ENCODE results near the gene DPF3. TPM values are rescaled to one million over a fixed set of nuclear protein-coding genes. Genes with fewer than 3 reads are reported as not detected.

DPF3 gene
- total RNA-seq, 1 donor from 2014 or later, result 0.86 TPM

DNA sequence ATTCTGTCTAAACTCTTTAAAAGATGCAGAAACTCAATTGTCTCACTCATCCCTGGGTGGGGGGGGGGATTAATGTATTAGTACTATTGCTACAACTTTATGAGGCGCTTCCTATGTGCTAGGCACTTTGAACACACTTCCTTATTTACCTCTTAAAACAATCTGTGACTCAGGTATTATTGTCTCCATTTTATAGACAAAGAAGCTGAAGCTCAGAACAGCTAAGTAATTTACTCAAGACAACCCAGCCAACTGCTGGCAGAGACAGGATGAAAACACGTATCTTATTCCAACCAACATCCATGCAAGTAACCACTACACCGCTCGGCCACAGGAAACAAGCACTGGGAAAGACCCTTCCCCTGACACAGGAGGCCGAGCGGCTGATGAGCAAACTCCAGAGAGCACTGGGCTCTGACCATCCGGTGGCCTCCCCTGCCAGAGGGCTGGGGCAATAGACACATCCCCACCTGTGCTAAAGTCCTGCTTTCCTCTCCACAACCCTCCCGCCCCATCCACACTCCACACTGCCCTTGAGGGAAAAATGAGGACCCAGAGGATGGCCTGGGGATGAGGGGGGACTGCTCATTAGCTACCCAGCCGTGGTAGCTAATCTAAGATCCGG, 244.2 kb downstream of the DPF3 start:
- DNase-seq (ENCODE audit: low read depth), result no peak
- H3K4me3 ChIP-seq (ENCODE audit: low read depth, low read length), result no peak overlapping the region
- TF ChIP-seq, protein P1, sequence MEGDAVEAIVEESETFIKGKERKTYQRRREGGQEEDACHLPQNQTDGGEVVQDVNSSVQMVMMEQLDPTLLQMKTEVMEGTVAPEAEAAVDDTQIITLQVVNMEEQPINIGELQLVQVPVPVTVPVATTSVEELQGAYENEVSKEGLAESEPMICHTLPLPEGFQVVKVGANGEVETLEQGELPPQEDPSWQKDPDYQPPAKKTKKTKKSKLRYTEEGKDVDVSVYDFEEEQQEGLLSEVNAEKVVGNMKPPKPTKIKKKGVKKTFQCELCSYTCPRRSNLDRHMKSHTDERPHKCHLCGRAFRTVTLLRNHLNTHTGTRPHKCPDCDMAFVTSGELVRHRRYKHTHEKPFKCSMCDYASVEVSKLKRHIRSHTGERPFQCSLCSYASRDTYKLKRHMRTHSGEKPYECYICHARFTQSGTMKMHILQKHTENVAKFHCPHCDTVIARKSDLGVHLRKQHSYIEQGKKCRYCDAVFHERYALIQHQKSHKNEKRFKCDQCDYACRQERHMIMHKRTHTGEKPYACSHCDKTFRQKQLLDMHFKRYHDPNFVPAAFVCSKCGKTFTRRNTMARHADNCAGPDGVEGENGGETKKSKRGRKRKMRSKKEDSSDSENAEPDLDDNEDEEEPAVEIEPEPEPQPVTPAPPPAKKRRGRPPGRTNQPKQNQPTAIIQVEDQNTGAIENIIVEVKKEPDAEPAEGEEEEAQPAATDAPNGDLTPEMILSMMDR (conservative IDR thresholded peaks at IDR 0.05; ENCODE audit: low read depth, low read length), result no peak

- no peak overlapping the region for H3K4me3 ChIP-seq (ENCODE audit: low read depth, low read length)
- DNase-seq (ENCODE audit: low read depth), result no peak
- TF ChIP-seq, protein P1 (conservative IDR thresholded peaks at IDR 0.05; ENCODE audit: low read depth, low read length), result no peak
These were observed 246.1 kb downstream of the DPF3 start for GRCh38 chr14:72647782-72648181.

- TF ChIP-seq, protein P1 (conservative IDR thresholded peaks at IDR 0.05; ENCODE audit: low read depth, low read length), result no peak
- H3K4me3 ChIP-seq (ENCODE audit: low read depth, low read length), result no peak overlapping the region
- DNase-seq (ENCODE audit: low read depth), result no peak
These were observed 246.9 kb downstream of the DPF3 start for GRCh38 chr14:72646861-72647528.

- no peak for DNase-seq (ENCODE audit: low read depth)
- H3K4me3 ChIP-seq (ENCODE audit: low read depth, low read length), result no peak overlapping the region
- TF ChIP-seq, protein P1 (conservative IDR thresholded peaks at IDR 0.05; ENCODE audit: low read depth, low read length), result no peak
These were observed 248.2 kb downstream of the DPF3 start for GRCh38 chr14:72645706-72646105.

DNA sequence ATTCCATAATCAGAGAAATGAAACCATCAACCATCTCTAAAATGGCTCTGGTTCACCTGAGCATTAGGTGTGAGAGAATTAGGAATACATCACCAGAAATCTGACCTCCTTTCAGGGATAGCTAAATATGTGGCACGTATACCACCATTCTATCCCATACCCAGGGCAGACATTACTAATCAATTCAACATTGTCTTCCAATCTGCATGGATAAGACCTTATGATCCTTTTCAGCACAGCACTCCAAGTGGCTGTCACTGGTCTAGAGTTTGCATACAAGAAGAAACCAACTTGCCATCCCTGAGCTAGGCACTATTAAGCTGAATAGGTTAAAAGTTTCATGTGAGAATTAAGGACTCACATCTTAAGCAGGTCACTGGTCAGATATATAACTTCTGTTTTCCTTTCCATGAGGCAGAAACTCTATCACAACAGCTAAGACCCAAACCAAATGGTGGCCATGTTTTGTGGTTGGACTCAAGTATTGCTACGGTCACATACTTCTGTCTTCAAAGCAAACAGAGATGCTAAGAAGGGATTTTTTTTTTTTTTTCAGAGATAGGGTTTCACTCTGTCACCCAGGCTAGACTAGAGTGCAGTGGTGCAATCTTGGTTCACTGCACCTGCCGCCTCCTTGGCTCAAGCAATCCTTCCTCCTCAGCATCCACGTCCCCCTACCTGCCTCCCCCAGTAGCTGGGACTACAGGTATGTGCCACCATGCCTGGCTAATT, 249.0 kb downstream of the DPF3 start:
- DNase-seq (ENCODE audit: low read depth), result no peak
- TF ChIP-seq, protein P1 (conservative IDR thresholded peaks at IDR 0.05; ENCODE audit: low read depth, low read length), result peak; percentile 22

DNA sequence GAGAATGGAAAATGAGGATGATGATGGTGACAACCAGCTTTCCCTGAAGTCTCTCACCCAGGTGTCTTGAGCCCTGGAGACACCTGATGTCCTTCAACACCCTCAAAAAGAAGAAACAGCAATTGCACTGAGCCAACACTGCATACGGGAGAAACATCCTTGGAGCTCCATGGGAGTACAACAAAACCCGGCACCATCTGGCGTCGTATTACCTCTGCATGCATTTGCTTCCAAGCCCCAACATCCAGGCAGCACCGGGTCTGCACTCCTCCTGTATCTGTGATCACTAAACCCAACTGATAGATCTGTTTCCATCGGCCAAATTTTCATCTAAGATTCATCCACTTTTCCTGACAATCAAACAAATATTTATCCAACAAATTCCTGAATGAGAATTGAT, 249.9 kb downstream of the DPF3 start:
- TF ChIP-seq, protein P1 (conservative IDR thresholded peaks at IDR 0.05; ENCODE audit: low read depth, low read length), result no peak
- no peak for DNase-seq (ENCODE audit: low read depth)

More for the DNA sequence above, 249.0 kb downstream of the DPF3 start:
- no peak overlapping the region for H3K4me3 ChIP-seq (ENCODE audit: low read depth, low read length)

More for the DNA sequence above, 249.9 kb downstream of the DPF3 start:
- no peak overlapping the region for H3K4me3 ChIP-seq (ENCODE audit: low read depth, low read length)

Measured in epithelial cell of proximal tubule (primary cell).